ENCODE data around the gene ICAM2.

DNA sequence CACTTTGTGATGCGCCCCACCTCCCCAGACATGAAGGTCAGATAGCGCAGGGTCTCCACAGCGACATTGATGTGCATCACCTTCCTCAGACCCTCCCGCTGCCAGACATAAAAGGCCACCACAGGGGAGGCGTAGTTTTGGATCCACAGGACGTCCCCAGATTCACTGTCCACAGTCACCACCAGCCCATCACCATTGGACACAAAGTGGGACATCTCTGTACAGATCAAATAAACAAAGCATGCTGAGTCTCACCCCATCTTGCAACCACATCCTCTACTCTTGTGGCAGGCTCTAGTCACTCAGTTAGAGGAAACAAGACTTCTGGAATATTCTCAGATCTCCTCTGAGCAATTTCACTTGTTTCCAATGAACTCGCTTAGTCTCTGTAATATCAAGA, 46.3 kb upstream of the ICAM2 start:
- TF ChIP-seq CTCF (IDR thresholded peaks at IDR 0.05) (no peak), ZFX (IDR thresholded peaks at IDR 0.05; ENCODE audit: borderline replicate concordance) (no peak)

Measured in 22Rv1 (cell line).